GM21423 (cell line): ENCODE data around the gene POLR3E.
"Not testable (repeated sequence)": the region's sequence is repeated elsewhere in the genome, so short reads cannot be mapped to it uniquely, and the experiment has no call there.

ENCODE experiments used
- ATAC-seq: cut with Tn5 transposase; IDR thresholded peaks from one replicate; pipeline ENCODE4 v1.9.1; 2021; ENCODE audit warnings: mild to moderate bottlenecking, moderate library complexity; ENCODE audit not compliant: unreplicated experiment

POLR3E gene

DNA sequence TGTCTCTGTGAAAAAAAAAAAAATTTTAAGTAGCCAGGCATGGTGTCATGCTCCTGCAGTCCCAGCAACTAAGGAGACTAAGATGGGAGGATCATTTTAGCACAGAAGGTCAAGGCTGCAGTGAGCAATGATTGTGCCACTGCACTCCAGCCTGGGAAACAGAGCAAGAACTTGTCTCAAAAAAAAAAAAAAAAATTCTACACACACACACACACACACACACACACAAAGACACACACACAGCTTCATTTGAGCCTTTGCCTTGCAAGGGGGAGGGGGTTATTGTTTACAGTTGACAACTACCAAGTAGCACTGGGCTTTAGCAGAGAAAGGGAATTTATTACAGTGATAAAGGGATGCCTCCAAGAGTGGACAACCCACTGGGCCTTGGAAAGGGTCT is 4.9 kb upstream of the POLR3E start:
- no peak for ATAC-seq

DNA sequence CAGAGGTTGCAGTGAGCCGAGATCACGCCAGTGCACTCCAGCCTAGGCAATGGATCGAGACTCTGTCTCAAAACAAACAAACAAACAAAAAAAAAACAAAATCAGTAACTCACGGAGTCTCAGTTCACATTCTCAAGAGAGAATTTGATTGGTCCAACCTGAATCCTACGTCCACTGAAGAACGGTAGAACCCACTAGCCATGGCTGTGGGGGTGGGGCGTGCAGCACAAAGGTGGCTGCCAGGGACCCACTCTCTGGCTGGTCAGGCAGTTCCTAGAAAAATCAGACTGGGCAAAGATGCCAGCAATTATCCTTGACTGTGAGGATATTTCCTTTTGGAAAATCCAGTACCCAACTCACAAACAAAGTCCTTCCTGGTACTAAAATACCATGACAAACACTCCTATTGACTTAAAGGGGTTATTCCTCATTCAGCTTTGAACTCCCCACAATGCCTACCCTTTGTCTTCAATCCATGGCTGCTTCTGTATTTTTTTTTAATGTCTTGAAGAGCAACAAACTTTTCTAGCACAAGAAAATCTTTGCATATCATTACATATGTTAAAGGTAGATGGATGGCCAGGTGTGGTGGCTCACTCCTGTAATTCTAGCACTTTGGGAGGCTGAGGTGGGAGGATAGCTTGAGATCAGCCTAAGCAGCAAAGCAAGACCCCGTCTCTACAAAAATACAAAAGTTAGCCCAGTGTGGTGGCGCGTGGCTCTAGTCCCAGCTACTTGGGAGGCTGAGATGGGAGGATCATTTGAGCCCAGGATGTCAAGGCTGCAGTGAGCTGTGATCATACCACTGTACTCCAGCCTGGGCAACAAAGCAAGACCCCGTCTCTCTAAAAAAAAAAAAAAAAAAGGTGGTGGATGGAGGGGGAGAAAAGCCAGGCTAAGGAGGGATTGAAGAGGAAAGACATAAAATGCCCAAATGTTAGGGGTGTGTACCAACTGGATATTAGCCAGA is 3.8 kb upstream of the POLR3E start:
- ATAC-seq = no peak

DNA sequence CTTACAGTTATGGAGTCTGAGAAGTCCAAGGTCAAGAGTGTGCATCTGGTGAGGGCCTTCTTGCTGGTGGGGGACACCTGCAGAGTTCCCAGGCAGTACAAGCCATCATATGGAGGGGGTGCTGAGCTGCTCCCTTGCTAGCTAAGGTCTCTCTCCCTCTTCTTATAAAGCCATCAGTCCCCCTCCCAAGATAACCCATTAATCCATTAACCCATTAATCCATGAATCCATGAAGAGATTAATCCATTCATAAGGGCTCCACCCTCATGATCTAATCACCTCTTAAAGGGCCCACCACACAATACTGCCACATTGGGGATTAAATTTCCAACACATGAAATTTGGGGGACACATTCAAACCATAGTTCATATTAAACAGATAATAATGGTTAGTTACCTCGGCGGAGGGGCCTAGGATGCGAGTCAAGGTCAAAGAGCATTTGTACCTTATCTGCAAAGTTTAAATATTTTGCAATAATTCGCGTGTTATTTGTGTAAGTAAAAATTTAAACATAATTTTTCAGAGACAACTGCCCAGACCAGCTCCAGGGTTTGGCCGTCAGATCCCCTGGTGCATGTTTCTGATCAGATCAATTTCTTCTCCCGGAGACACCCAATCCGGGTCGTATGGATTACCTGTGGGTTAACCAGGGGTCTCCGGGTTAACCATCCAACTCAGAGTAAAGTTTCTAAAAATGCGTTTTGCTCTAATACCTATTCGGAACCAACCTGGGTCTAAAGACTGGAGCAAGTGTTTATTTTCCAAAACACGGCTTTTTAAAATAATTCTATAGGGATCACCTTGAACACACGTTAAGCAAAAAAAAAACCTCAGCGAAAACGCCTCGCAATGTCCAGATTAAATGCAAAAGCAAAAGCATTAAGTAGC is 740 bp upstream of the POLR3E start:
- no peak for ATAC-seq

DNA sequence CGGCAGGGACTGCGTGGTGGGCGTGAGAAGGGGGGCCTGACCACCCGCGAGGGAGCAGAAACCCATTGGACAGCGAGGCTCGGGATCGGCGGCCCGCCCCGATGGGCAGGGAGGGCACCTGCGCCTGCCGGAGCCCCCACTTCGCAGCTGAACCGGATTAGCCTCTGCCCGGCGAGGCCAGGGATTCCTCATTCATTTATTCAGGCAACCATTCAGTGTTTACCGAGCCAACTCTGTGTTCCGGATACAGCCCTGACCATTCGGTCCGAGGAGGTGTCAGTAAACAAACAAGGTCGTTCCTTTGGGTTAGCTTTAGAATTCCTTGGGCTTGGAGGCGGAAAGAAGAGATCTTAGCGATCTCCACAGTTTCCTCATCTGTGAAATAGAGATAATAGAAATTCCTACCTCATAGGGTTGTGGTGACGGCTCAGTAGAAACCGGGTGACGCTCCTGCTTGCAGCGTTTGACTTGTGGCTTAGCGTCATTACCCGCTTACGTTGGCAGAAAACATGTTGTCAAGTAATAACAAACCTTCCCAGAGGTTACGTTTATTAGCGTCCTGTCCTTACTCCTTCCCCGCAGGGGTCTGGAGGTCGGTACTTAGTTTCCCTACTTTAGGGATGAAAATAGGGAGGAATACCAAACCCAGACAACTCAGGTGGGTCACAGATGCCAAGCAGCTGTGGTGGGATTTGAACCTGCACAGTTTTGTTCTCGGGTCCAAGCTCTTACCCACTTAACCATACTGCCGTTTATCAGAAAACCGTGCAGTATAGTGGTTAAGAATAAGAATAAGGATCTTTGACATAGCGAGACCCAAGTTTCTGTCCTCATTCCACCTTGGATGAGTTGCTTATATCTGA is 893 bp downstream of the POLR3E start:
- ATAC-seq = peak; percentile 24

DNA sequence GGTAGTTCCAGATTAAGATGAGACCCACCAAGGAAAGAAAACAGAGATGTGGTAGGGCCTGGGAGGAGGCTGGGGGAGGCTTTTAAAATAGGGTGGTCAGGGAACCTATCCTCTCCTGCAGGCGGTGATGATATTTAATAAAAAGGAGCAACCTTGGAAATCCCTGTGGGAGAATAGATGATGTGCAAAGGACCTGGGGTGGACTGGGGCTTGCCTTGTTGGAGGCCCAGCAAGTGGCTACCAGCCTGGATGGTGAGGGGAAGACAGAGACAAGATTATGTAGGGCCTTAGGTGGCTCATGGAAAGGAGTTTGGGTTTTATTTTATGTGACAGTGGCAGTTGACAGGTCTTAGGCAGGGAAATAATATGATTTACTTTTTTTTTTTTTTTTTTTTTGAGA is 1.8 kb downstream of the POLR3E start:
- ATAC-seq = no peak

DNA sequence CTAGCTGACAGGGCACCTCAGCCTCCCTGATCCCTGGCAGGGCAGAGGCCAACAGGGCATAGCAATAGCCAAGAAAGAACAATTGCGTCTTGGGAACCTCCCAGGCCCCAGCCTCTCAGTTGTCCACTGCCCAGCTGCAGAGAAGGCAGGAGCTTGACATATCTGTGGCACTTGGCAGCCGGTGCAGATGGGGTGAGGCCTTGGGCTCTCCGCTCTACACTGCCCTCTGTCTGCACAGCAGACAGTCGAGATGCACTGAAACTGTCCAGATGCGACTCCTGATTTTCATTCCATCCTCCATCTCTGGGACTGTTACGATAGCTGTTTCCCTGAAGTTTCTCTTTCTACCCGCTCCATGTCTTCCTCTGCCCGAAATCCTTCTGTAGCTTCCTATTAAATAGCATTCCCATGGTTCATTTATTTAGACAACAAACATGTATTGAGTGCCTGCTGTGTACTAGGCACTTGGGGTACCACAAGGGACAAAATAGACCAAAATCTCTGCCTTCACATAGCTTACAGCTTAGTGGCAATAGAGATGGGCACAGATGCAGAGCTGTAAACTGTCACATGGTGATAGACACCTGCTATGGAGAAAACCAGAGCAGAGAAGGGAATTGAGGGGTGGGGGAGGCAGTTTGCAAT is 3.3 kb downstream of the POLR3E start:
- no peak for ATAC-seq

DNA sequence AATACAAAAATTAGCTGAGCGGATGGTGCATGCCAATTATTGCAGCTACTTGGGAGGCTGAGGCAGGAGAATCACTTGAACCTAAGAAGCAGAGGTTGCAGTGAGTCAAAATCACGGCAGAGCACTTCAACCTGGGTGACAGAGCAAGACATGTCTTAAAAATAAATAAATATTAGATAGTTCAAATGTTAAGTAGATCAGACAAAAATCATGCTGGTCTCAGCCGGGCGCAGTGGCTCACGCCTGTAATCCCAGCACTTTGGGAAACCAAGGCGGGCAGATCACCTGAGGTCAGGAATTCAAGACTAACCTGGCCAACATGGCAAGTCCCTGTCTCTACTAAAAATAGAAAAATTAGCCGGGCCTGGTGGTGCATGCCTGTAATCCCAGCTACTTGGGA is 4.2 kb downstream of the POLR3E start:
- not testable (repeated sequence) for ATAC-seq

DNA sequence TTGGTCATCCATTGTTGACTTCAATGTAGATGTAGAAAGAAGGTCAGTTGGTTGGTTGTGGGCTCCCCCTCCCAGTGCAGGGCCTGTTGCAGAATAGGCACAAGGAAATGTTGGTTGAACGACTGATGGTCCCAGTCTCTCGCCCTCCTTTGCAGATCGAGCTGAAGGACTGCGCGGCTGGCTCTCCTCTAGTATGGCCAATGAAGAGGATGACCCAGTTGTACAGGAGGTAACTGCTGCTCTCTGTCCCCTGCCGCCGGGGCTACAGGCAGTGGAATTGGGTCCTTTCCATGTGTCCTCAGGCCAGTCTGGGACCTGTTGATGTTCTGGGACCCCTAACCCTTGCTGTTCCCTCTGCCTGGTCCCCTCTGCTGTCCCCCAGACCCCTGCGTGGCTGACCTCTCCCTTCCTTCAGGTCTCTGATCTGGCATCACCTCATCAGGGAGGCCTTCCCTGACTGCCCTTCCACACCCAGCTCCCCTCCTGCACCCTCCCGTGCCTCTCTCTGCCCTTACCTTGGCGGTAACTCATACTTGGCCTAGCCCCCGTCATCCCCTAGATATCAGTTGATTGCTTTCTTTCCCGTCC is 5.7 kb downstream of the POLR3E start:
- ATAC-seq = no peak

DNA sequence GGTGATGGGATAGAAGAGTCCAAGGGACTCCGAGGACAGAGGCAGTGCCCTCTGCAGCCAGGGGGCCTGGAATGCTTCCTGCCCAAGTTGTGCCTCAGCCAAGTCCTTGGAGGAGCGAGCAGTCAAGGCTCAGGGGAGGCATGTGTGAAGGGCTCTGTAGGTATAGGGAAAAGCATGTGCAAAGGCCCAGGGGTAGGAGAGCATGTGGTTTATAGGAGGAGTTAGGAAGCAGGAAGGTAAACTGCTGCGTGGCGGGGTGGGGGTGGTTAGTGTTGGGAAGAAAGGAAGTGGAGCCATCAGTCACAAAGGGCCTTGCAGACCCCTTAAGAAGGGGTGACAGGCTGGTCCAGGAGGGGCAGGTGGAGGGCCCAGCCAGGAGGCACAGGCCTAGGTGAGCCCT is 7.2 kb downstream of the POLR3E start:
- no peak for ATAC-seq

DNA sequence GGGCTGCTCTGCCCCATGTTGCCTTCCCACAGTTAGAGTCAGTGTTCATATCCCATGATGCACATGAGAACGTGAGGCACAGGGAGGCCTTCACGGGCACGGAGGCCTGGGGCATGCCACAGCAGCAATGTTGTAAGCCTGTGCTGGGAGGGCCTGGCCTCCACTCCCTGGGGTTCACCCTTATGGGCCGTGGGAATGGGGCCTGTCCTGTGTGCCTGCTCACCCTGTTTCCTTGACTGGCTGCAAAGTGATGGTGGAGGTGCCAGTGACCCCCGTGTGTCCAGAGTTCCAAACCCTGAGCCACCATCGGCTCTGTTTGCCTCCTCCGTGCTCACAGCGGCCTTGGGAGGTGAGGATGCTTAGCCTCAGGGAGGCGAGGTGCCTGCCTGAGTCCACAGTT is 9.6 kb downstream of the POLR3E start:
- no peak for ATAC-seq

DNA sequence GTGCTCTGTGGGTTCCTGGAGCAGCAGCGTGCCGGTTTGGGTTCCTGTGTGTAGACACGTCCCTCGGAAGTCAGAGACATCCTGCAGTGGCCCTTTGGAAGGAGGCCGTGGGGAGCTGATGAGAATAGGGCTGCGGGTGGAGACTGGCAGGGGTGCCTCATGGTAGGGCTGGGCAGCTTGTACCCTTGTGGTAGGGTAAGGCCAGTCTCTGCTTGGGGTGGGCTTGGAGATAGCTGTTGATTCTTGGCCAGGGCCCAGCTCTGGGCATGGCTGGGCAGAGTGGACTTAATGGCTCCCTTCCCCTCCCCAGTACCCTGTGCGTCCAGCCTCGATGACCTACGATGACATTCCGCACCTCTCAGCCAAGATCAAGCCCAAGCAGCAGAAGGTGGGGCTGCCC is 10.6 kb downstream of the POLR3E start:
- no peak for ATAC-seq

DNA sequence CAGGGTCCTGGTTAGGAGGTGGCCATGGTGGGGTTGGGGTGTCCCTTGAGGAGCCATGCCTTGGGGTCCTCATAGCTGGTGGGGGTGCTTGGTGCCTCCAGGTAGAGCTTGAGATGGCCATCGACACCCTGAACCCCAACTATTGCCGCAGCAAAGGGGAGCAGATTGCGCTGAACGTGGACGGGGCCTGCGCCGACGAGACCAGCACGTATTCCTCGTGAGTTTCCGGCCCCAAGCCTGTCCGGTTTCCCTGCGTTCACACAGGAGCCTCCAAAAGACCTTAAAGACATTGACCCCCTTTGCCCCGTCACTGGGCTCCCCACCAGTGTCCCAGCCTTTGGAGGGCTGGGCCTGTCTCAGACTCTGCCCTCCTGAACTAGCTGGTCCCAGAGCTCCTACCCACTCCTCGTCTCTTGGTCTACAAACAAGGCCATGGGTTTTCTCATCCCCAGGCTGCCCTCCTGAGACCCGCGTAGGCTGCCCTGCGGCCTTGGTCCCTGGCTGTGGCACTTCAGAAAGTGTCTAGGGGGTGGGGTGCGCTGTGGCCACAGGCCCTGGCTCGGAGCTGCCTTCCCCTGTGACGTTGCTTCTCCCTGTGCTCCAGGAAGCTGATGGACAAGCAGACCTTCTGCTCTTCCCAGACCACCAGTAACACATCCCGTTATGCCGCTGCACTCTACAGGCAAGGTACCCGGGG is 11.8 kb downstream of the POLR3E start:
- no peak for ATAC-seq

DNA sequence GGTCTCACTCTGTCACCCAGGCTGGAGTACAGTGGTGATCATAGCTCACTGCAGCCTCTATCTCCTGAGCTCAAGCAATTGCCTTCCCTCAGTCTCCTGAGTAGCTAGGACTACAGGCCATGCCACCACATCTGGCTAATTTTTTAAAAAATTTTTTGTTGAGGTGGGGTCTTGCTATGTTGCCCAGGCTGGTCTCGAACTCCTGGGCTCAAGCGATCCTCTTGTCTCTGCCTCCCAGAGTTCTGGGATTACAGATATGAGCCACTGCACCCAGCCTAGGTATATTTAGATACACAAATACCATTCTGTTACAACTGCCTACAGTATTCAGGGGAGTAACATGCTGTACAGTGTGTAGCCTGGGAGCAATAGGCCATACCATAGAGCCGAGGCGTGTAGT is 14.3 kb downstream of the POLR3E start:
- no peak for ATAC-seq

DNA sequence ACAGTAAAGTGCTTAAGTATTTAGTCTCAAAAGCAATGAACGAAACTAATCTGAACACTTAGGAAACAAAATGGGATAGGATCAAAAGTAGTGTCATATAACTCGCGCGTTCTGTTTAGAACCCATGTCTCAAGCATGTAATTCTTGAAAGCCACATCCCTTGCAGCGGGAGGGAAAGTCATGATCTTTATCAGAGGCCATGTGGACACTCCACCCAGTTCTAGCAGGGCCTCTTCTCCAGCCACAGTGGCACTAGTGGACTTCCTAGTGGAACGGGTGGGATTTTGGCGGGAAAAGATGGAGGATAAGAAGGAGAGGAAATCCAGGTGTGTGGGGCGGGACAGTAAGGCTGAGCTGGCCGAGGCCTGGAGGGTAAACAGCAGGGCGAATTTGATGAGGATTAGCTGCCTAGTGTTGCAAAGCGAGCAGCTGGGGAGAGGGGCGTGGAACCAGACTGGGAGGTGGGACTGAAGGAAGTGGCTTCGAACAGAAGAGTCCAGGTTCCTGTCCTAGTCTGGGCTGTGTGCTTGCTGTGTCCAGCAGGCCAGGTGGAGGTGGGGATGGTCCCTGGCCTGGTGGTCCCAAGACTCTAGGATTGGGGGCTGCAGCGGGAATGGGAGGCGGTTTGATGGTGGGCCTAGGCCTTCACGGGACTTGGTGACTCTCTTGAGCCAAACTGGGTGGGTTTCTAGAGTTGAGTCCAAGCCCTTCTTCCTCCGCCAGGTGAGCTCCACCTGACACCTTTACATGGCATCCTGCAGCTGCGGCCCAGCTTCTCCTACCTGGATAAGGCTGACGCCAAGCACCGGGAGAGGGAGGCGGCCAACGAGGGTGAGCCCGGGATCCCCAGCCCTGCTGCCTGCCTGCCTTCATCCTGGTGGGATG is 15.9 kb downstream of the POLR3E start:
- ATAC-seq = no peak

DNA sequence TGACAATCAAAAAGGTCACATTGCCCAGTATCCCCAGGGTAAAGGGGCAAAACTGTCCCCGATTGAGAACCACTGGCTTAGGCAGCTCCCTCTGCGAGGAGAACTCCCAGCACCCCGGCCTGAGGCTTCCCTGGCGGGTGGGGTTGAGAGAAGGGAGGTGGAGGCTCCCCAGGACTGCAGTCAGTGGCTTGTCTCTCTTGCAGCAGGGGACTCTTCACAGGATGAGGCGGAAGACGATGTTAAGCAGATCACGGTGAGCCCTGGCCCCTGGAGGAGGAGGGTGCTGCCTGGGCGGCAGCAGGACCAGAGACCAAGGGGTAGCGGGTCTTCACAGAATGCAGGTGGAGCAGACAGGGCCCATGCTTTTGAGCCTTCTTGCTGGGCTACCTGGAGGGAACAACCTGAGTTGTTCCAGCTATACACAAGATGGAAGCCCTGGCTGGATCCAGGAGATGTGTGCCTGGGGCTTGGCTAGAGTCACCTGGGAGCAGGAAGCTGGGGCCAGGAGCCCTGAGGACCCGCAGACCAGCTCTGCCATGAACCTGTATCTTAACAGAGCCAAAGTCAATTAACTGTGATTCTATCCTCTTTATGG is 16.8 kb downstream of the POLR3E start:
- no peak for ATAC-seq

DNA sequence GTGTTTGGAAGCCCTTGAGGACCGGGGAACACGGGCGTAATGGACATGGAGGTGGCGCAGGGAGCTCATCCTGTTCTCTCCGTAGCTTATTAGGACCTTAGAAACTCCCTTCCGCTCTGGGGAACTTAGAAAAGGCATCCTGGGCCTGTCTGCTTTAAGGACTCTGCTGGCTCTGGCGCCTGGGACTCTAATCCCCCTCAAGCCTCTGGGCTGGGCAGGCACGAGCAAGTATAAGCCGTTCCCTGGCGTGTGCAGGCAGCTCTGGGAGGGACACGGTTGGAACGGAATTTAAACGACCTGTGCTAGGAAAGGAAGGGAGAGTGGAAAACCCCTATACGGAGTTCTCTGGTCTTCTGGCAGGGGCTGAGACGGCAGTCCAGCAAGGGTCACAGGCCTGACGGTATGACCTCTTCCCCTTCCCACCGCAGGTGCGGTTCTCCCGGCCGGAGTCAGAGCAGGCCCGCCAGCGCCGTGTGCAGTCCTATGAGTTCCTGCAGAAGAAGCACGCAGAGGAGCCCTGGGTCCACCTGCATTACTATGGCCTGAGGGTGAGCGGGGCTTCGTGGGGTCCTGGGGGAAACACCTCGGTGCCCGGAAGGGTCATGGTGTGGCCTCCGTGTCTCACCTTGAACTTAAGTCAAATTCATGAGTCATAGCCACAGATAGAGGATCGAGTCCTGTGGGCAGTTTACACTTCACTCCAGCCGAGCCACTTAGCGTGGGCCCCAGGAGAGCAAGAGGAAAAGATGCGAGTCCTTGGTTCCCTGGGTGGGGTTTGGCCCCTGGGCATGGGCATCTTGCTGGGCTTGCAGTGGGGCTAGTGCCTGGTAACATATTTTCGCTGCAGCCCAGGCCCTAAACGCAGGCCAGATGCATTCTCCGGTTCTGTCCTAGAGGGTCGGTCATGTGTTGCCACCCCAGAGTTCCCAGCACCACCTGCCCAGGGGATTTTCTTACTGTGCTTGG is 17.7 kb downstream of the POLR3E start:
- ATAC-seq = no peak

DNA sequence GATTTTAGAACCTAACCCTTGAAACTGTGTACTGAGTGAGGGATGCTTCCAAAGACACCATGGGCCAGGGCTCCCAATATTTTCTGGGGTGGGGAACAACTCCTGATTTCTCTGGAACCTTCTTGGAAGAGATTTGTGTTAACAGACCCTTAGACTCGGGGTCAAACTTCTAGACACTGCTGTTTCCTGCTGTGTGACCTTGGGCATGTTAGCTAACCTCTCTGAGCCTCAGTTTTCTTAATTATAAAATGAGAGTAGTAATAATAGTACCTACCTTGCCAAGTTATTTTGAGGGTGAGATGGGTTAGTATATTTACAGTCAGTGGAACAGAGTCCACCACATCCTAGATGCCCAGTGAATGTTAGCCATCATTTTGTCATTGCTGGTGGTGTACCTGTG is 18.8 kb downstream of the POLR3E start:
- no peak for ATAC-seq
